Calu3 (cell line): ENCODE data around the gene UTP4. TPM values are rescaled to one million over a fixed set of nuclear protein-coding genes. Genes with fewer than 3 reads are reported as not detected.

ENCODE experiments used
- BruUV-seq: library from RNA; stranded (reverse); fragments of 400-500 nt; replicated peaks from 2 replicates; lab custom pipeline; 2021; lab: Mats Ljungman, UMichigan
- CTCF ChIA-PET: fragments of 300-600 bp; sonication (Branson Sonifier 250); formaldehyde crosslinking; loops from one replicate; lab custom pipeline; 2022; ENCODE audit warnings: antibody characterized with exemption; lab: Charles Lee
- DNase-seq: peaks from one replicate; pipeline ENCODE4 v3.0.0; 2022
- H3K27ac Mint-ChIP-seq: one replicate; pipeline ENCODE4 v1.8.0; 2022; ENCODE audit warnings: mixed read lengths; ENCODE audit not compliant: unreplicated experiment
- H3K27me3 Mint-ChIP-seq: one replicate; pipeline ENCODE4 v1.8.0; 2022; ENCODE audit warnings: mixed read lengths; ENCODE audit not compliant: unreplicated experiment
- H3K36me3 Mint-ChIP-seq: one replicate; pipeline ENCODE4 v1.8.0; 2022; ENCODE audit warnings: mild to moderate bottlenecking, moderate library complexity, mixed read lengths; ENCODE audit not compliant: insufficient read depth, unreplicated experiment
- H3K4me1 Mint-ChIP-seq: one replicate; pipeline ENCODE4 v1.8.0; 2022; ENCODE audit warnings: mild to moderate bottlenecking, low read depth, mixed read lengths; ENCODE audit not compliant: unreplicated experiment
- H3K4me3 Mint-ChIP-seq: one replicate; pipeline ENCODE4 v1.8.0; 2022; ENCODE audit warnings: mild to moderate bottlenecking, low read depth, moderate library complexity, mixed read lengths; ENCODE audit not compliant: unreplicated experiment
- H3K9me3 Mint-ChIP-seq: one replicate; pipeline ENCODE4 v1.8.0; 2022; ENCODE audit warnings: low read depth, mixed read lengths; ENCODE audit not compliant: unreplicated experiment
- CTCF ChIP-seq: fragments of 200-600 bp; IDR thresholded peaks from one replicate; pipeline ENCODE4 v1.8.0; 2022; ENCODE audit warnings: antibody characterized with exemption; ENCODE audit not compliant: unreplicated experiment
- intact Hi-C: fragments of 100-400 bp; cut with micrococcal nuclease; formaldehyde crosslinking; loops from one replicate; pipeline ENCODE4 v1.10.0; 2022; ENCODE audit not compliant: unreplicated experiment
- total RNA-seq: library from RNA; stranded (reverse); gene quantifications from 2 replicates; pipeline ENCODE4 v1.2.3, GENCODE V29; 2022

Gene UTP4
- total RNA-seq, 1 experiment from 2014 or later, result 116 TPM

DNA sequence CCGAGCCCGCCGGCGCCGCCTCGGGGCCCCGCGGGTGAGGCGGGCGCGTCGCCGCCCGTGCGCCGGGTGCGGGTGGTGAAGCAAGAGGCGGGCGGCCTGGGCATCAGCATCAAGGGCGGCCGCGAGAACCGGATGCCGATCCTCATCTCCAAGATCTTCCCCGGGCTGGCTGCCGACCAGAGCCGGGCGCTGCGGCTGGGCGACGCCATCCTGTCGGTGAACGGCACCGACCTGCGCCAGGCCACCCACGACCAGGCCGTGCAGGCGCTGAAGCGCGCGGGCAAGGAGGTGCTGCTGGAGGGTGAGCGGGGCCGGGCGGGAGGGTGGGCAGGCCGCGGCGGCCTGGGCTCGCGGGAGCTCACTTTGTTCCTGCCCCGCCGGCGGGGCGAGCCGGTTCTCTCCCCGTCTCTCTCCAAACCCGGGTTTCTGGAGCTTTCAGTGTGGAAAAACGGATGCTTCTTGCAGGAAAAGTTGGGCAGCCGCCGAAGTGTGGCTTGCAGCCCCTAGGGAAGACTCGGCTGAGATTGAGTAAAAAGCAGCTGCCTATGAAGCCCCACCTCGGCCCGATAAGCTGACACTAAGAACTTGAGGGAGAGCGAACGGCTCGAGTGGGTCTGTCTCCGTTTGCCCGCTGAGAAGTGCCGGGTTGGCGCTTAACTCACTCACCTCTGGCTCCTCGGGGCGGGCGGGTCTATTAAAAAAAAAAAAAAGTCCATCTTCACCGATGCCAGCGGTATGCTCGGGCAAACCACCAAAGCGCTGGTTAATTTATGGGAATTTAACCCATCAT lies 55.2 kb downstream of the UTP4 start:
- Mint-ChIP-seq H3K9me3 (no peaks in the 10 kb centered on the region), H3K27me3 (no peaks in the 10 kb centered on the region), H3K4me1 (peaks cover 27% of the 10 kb centered on the region), H3K4me3 (peak overlapping the region; percentile 88), H3K27ac (peak overlapping the region; percentile 76), H3K36me3 (peaks cover 30% of the 10 kb centered on the region)
- CTCF ChIA-PET, result interaction anchor here (0.6 to 0.9 kb wide), 3 partner anchors 38 to 273 kb away, joined by 3 read pairs; no protein-coding TSS in a partner anchor
- intact Hi-C loops, result no loop called here
- DNase-seq, result peak; percentile 60
- no TSS peak for BruUV-seq
- TF ChIP-seq CTCF, result no peak

DNA sequence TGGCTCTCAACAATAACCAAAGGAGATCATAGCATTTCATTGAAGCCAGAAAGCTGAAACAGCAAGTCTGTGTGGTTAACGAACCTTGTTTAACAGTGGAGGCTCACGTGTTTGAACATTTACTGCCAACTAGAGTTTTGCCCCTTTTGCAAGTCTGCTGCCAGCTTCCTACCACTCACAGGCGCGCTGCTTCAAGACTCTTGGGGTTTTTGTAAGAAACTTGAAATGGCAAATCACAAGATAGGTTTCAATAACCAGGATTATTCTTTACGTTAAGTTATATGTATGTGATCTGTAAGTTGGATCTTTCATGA lies 55.7 kb downstream of the UTP4 start:
- H3K9me3 Mint-ChIP-seq, result no peaks in the 10 kb centered on the region
- intact Hi-C loops, result no loop called here

DNA sequence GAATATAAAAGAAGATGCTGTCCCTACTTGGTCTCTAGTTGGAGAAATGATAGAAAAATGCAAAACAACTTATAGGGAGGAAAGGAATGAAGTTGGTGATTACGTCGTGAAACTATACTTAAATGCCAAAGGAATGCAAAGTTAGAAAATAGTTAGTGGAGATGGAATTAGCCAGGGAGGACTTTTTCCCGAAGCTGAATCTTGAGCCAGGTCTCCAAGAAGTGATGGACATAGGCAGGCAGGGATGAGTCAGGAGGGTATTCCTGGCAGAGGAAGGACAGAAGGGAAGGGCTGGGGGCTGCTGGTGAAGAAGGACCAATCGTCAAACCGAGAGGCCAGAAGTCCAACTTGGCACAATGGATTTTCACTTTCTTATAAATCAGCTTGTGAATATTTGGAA lies 56.3 kb downstream of the UTP4 start:
- DNase-seq, result no peak
- intact Hi-C loops, result no loop called here
- Mint-ChIP-seq H3K4me1 (peaks cover 27% of the 10 kb centered on the region), H3K27ac (peak overlapping the region; percentile 76), H3K4me3 (peak overlapping the region; percentile 88), H3K36me3 (peaks cover 30% of the 10 kb centered on the region), H3K27me3 (no peaks in the 10 kb centered on the region), H3K9me3 (no peaks in the 10 kb centered on the region)
- CTCF ChIA-PET, result interaction anchor here (0.6 to 0.9 kb wide), 3 partner anchors 39 to 91 kb away, joined by 3 to 5 read pairs (median 3); no protein-coding TSS in a partner anchor
- TF ChIP-seq CTCF, result no peak
- no TSS peak for BruUV-seq

More for the DNA sequence above, 55.7 kb downstream of the UTP4 start:
- H3K36me3 Mint-ChIP-seq, result peaks cover 30% of the 10 kb centered on the region
- H3K4me1 Mint-ChIP-seq, result peaks cover 27% of the 10 kb centered on the region
- no peak for TF ChIP-seq CTCF
- H3K27ac Mint-ChIP-seq, result peak overlapping the region; percentile 76
- no peaks in the 10 kb centered on the region for H3K27me3 Mint-ChIP-seq
- DNase-seq, result peak; percentile 11
- H3K4me3 Mint-ChIP-seq, result peak overlapping the region; percentile 88
- BruUV-seq, result TSS peak; percentile 63
- CTCF ChIA-PET, result interaction anchor here (0.6 to 0.9 kb wide), 3 partner anchors 38 to 90 kb away, joined by 3 to 5 read pairs (median 3); no protein-coding TSS in a partner anchor

DNA sequence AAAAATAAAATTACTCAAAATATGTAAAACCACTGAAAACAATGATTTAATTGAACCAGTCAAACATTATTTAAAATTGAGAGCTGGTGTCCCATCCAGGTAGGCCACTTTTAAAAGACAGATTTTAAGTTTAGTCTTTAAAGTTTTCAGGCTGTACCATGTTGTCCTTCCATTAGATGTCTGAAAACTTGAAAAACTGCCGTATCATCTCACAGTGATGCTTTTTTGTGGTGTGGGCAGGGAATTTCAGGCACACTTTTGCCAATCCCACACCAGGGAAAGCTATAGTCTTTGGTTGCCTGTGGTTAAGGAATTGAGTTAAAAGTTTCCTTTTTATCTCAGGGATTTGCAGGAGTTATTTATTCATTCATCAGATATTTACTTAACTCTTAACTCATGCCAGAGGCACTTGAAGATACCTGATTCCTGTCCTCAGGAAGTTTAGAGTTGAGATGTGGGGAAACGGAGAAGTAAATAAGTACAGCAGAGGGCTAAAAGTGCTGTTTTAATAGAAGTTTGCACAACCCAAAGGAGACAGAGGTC lies 57.7 kb downstream of the UTP4 start:
- H3K4me3 Mint-ChIP-seq, result no peak overlapping the region
- no TSS peak for BruUV-seq
- H3K4me1 Mint-ChIP-seq, result peaks cover 27% of the 10 kb centered on the region
- intact Hi-C loops, result no loop called here
- H3K36me3 Mint-ChIP-seq, result peaks cover 30% of the 10 kb centered on the region
- H3K9me3 Mint-ChIP-seq, result no peaks in the 10 kb centered on the region
- no peak for TF ChIP-seq CTCF
- CTCF ChIA-PET, result interaction anchor here (0.6 kb wide), 1 partner anchor 277 kb away, joined by 5 read pairs; no protein-coding TSS in a partner anchor
- DNase-seq, result no peak
- no peak overlapping the region for H3K27ac Mint-ChIP-seq
- H3K27me3 Mint-ChIP-seq, result no peaks in the 10 kb centered on the region
